H1 (cell line): ENCODE data around the gene GTPBP6.

Source experiments
- CTCF ChIP-seq, 3 experiments: IDR thresholded peaks; 1 replicate in 2 of 3; 2 replicates in 1 of 3; pipeline versions ENCODE4 v1.5.1 to v1.6.1; 2011; ENCODE audit warnings: low read length in 3 of 3, mild to moderate bottlenecking in 3 of 3, inconsistent platforms in 2 of 3, low read depth in 1 of 3, moderate library complexity in 1 of 3; ENCODE audit not compliant: insufficient read depth in 1 of 3; ENCODE audit errors: control extremely low read depth in 1 of 3
- JUN ChIP-seq: IDR thresholded peaks from 2 replicates; pipeline ENCODE4 v1.6.1; 2011; ENCODE audit warnings: low read depth, mild to moderate bottlenecking, improper control_type of control experiment, low read length

DNA sequence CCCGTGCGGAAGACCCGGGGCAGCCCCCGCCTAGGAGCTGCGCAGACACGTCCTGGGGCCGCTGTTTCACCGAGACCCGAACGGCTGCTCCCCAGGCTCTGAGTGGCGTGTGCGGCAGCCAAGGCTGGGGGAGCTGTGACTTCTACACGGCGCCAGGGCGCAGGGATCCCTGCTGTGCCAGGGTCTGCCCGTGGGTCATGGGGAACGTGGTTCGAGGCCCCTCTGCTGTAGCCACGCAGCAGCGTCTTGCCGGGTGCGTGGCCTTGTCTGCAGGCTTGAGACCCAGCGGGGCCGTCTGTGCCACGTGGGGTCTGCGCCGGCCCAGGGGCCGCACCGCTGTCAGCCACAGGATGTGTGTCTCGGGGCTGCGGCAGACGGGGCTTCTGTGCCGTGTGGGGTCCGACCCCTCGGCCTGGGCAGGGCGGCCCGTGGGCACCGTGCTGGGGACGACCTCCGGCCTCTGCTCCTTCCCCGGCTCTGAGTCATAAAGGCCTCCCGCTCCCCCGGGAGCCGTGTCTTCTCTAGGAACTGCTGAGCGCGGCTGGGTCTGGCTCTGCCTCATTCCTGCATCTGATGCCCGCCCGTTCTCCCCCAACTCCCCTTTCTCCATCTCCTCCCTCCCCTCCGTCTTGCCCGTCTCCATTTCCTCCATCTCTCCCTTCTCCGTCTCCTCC lies 12.7 kb upstream of the GTPBP6 start:
- TF ChIP-seq CTCF (IDR thresholded peaks at IDR 0.05; ENCODE audit: control extremely low read depth in 1 of 3, insufficient read depth in 1 of 3, low read depth in 1 of 3, low read length in 3 of 3) (no peak), JUN (no peak)
